ENCODE measurements around the gene CCDC112. TPM values are rescaled to one million over a fixed set of nuclear protein-coding genes. Genes with fewer than 3 reads are reported as not detected.

CCDC112 gene
- total and polyA plus RNA-seq, 9 of the 15 experiments (the other 6 are each of a cell fraction or from before 2014, with no cell fraction given) = 3.3 to 15.3 (median 7.4) TPM

GRCh38 chr5:115262321-115263077, 34.0 kb downstream of the CCDC112 start, which contains the start of gene PGGT1B (continued):
- TF ChIP-seq, protein P1, sequence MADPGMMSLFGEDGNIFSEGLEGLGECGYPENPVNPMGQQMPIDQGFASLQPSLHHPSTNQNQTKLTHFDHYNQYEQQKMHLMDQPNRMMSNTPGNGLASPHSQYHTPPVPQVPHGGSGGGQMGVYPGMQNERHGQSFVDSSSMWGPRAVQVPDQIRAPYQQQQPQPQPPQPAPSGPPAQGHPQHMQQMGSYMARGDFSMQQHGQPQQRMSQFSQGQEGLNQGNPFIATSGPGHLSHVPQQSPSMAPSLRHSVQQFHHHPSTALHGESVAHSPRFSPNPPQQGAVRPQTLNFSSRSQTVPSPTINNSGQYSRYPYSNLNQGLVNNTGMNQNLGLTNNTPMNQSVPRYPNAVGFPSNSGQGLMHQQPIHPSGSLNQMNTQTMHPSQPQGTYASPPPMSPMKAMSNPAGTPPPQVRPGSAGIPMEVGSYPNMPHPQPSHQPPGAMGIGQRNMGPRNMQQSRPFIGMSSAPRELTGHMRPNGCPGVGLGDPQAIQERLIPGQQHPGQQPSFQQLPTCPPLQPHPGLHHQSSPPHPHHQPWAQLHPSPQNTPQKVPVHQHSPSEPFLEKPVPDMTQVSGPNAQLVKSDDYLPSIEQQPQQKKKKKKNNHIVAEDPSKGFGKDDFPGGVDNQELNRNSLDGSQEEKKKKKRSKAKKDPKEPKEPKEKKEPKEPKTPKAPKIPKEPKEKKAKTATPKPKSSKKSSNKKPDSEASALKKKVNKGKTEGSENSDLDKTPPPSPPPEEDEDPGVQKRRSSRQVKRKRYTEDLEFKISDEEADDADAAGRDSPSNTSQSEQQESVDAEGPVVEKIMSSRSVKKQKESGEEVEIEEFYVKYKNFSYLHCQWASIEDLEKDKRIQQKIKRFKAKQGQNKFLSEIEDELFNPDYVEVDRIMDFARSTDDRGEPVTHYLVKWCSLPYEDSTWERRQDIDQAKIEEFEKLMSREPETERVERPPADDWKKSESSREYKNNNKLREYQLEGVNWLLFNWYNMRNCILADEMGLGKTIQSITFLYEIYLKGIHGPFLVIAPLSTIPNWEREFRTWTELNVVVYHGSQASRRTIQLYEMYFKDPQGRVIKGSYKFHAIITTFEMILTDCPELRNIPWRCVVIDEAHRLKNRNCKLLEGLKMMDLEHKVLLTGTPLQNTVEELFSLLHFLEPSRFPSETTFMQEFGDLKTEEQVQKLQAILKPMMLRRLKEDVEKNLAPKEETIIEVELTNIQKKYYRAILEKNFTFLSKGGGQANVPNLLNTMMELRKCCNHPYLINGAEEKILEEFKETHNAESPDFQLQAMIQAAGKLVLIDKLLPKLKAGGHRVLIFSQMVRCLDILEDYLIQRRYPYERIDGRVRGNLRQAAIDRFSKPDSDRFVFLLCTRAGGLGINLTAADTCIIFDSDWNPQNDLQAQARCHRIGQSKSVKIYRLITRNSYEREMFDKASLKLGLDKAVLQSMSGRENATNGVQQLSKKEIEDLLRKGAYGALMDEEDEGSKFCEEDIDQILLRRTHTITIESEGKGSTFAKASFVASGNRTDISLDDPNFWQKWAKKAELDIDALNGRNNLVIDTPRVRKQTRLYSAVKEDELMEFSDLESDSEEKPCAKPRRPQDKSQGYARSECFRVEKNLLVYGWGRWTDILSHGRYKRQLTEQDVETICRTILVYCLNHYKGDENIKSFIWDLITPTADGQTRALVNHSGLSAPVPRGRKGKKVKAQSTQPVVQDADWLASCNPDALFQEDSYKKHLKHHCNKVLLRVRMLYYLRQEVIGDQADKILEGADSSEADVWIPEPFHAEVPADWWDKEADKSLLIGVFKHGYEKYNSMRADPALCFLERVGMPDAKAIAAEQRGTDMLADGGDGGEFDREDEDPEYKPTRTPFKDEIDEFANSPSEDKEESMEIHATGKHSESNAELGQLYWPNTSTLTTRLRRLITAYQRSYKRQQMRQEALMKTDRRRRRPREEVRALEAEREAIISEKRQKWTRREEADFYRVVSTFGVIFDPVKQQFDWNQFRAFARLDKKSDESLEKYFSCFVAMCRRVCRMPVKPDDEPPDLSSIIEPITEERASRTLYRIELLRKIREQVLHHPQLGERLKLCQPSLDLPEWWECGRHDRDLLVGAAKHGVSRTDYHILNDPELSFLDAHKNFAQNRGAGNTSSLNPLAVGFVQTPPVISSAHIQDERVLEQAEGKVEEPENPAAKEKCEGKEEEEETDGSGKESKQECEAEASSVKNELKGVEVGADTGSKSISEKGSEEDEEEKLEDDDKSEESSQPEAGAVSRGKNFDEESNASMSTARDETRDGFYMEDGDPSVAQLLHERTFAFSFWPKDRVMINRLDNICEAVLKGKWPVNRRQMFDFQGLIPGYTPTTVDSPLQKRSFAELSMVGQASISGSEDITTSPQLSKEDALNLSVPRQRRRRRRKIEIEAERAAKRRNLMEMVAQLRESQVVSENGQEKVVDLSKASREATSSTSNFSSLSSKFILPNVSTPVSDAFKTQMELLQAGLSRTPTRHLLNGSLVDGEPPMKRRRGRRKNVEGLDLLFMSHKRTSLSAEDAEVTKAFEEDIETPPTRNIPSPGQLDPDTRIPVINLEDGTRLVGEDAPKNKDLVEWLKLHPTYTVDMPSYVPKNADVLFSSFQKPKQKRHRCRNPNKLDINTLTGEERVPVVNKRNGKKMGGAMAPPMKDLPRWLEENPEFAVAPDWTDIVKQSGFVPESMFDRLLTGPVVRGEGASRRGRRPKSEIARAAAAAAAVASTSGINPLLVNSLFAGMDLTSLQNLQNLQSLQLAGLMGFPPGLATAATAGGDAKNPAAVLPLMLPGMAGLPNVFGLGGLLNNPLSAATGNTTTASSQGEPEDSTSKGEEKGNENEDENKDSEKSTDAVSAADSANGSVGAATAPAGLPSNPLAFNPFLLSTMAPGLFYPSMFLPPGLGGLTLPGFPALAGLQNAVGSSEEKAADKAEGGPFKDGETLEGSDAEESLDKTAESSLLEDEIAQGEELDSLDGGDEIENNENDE (IDR thresholded peaks at IDR 0.05; ENCODE audit: low read depth, low read length) = no peak
- TF ChIP-seq ZNF324 (CRISPR knock-in tag; IDR thresholded peaks at IDR 0.05) (no peak), EP400 (IDR thresholded peaks at IDR 0.05) (peak; percentile 82), RFX7 (CRISPR knock-in tag; IDR thresholded peaks at IDR 0.05) (no peak), SP1 (CRISPR knock-in tag; IDR thresholded peaks at IDR 0.05) (peak; percentile 30; the same call in 1 of the 2 replicates), MECOM (CRISPR knock-in tag; IDR thresholded peaks at IDR 0.05) (no peak), KLF16 (IDR thresholded peaks at IDR 0.05) (no peak), RFX1 (IDR thresholded peaks at IDR 0.05) (no peak), NR4A1 (CRISPR knock-in tag; IDR thresholded peaks at IDR 0.05) (0 out of 2 replicates have a peak, but pooled peaks have one; percentile 22), NR4A1 (tag; IDR thresholded peaks at IDR 0.05) (no peak), GATA2 (CRISPR knock-in tag; IDR thresholded peaks at IDR 0.05) (no peak), ZNF586 (CRISPR knock-in tag; conservative IDR thresholded peaks at IDR 0.05) (no peak), CXXC5 (CRISPR knock-in tag; IDR thresholded peaks at IDR 0.05) (peak; percentile 82), MAZ (CRISPR knock-in tag; conservative IDR thresholded peaks at IDR 0.05 in 1 of 2, IDR thresholded peaks at IDR 0.05 in 1 of 2) (peak in 1 of 2 experiments; percentile 45; a peak in 2 of 4 replicates), SMARCA5 (IDR thresholded peaks at IDR 0.05) (no peak)
- TF ChIP-seq, protein P2, sequence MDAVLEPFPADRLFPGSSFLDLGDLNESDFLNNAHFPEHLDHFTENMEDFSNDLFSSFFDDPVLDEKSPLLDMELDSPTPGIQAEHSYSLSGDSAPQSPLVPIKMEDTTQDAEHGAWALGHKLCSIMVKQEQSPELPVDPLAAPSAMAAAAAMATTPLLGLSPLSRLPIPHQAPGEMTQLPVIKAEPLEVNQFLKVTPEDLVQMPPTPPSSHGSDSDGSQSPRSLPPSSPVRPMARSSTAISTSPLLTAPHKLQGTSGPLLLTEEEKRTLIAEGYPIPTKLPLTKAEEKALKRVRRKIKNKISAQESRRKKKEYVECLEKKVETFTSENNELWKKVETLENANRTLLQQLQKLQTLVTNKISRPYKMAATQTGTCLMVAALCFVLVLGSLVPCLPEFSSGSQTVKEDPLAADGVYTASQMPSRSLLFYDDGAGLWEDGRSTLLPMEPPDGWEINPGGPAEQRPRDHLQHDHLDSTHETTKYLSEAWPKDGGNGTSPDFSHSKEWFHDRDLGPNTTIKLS (IDR thresholded peaks at IDR 0.05; ENCODE audit: borderline replicate concordance, low read depth) = peak; percentile 66; the same call in 1 of the 2 replicates

Data from K562 (cell line).